Measurements from ENCODE around the gene SMIM28. TPM values are rescaled to one million over a fixed set of nuclear protein-coding genes. Genes with fewer than 3 reads are reported as not detected.
A peak's percentile ranks its signal among the peaks of the same experiment; 100 is the strongest.

SMIM28 gene
- total and polyA plus RNA-seq, 2 donors from 2014 or later, result not detected

GRCh38 chr6:138428944-138429598 is 51.4 kb downstream of the SMIM28 start:
- H3K9me3 ChIP-seq (ENCODE audit: control insufficient read depth in 2 of 3, insufficient read depth in 1 of 3, low read length in 3 of 3), result no peaks in the 10 kb centered on the region
- no peak overlapping the region for H3K4me3 ChIP-seq (ENCODE audit: low read length in 3 of 3)
- DNase-seq, result peak in 2 of 5 donors; percentile 81 to 82
- intact Hi-C loops (cut with DNase I), result no loop called here
- peak overlapping the region in 1 of 3 donors; percentile 38 for H3K9ac ChIP-seq (ENCODE audit: low read length in 3 of 3)
- peaks cover 0 to 16% (median 9%) of the 10 kb centered on the region in 3 donors for H3K36me3 ChIP-seq (ENCODE audit: control insufficient read depth in 2 of 3, insufficient read depth in 3 of 3, low read length in 3 of 3)
- no peaks in the 10 kb centered on the region for H3K4me1 ChIP-seq (ENCODE audit: control insufficient read depth in 2 of 3, insufficient read depth in 2 of 3, low read depth in 1 of 3, low read length in 3 of 3)
- TF ChIP-seq CTCF (IDR thresholded peaks at IDR 0.05; ENCODE audit: borderline replicate concordance, extremely low read depth, insufficient read depth), result peak; percentile 58
- peak; percentile 96 for FAIRE-seq
- peak overlapping the region in 1 of 2 donors; percentile 5 for H3K27ac ChIP-seq (ENCODE audit: low read depth in 2 of 2, low read length in 2 of 2)
- no peaks in the 10 kb centered on the region for H3K27me3 ChIP-seq (ENCODE audit: control insufficient read depth, insufficient read depth, low read length)

DNA sequence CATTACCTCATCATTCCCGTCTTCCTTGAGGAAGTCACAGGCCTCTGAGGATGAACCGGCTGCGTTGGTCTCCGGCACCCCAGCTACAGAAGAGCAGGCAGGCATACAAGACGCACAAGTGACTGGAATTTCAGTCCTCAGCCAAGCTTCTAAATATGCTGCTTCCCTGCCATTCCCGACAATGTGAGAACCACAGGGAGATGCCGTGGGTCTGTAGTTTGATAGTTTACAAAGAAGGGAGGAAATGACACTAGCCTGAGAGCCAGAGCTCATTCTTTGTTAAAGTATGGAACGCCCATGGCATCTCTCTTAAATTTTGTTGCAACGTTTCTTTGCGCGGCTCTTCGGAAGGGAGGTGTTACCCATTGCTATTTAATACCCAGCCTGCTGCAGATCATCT is 52.1 kb downstream of the SMIM28 start:
- H3K36me3 ChIP-seq (ENCODE audit: control insufficient read depth in 2 of 3, insufficient read depth in 3 of 3, low read length in 3 of 3), result peaks cover 0 to 16% (median 9%) of the 10 kb centered on the region in 3 donors
- no peaks in the 10 kb centered on the region for H3K27me3 ChIP-seq (ENCODE audit: control insufficient read depth, insufficient read depth, low read length)
- peak in 3 of 5 donors; percentile 27 to 39 (median 35) for DNase-seq
- no peak overlapping the region for H3K9ac ChIP-seq (ENCODE audit: low read length in 3 of 3)
- H3K9me3 ChIP-seq (ENCODE audit: control insufficient read depth in 2 of 3, insufficient read depth in 1 of 3, low read length in 3 of 3), result no peaks in the 10 kb centered on the region
- no peak overlapping the region for H3K4me3 ChIP-seq (ENCODE audit: low read length in 3 of 3)
- intact Hi-C loops (cut with DNase I), result no loop called here
- peak overlapping the region in 1 of 2 donors; percentile 5 for H3K27ac ChIP-seq (ENCODE audit: low read depth in 2 of 2, low read length in 2 of 2)
- FAIRE-seq, result no peak
- no peak for TF ChIP-seq CTCF (IDR thresholded peaks at IDR 0.05; ENCODE audit: borderline replicate concordance, extremely low read depth, insufficient read depth)
- H3K4me1 ChIP-seq (ENCODE audit: control insufficient read depth in 2 of 3, insufficient read depth in 2 of 3, low read depth in 1 of 3, low read length in 3 of 3), result no peaks in the 10 kb centered on the region

- intact Hi-C loops (cut with DNase I), result no loop called here
- no peaks in the 10 kb centered on the region for H3K4me1 ChIP-seq (ENCODE audit: control insufficient read depth in 2 of 3, insufficient read depth in 2 of 3, low read depth in 1 of 3, low read length in 3 of 3)
- no peak overlapping the region for H3K9ac ChIP-seq (ENCODE audit: low read length in 3 of 3)
- FAIRE-seq (no peak), DNase-seq (no peak)
- no peak overlapping the region for H3K4me3 ChIP-seq (ENCODE audit: low read length in 3 of 3)
- TF ChIP-seq CTCF (IDR thresholded peaks at IDR 0.05; ENCODE audit: borderline replicate concordance, extremely low read depth, insufficient read depth), result no peak
- no peaks in the 10 kb centered on the region for H3K9me3 ChIP-seq (ENCODE audit: control insufficient read depth in 2 of 3, insufficient read depth in 1 of 3, low read length in 3 of 3)
- no peaks in the 10 kb centered on the region for H3K27me3 ChIP-seq (ENCODE audit: control insufficient read depth, insufficient read depth, low read length)
- H3K27ac ChIP-seq (ENCODE audit: low read depth in 2 of 2, low read length in 2 of 2), result no peak overlapping the region
- peaks cover 0 to 16% (median 9%) of the 10 kb centered on the region in 3 donors for H3K36me3 ChIP-seq (ENCODE audit: control insufficient read depth in 2 of 3, insufficient read depth in 3 of 3, low read length in 3 of 3)
Observed at GRCh38 chr6:138430361-138431145, 52.8 kb downstream of the SMIM28 start.
